WTC11 (cell line): ENCODE results near the gene LIF.

Experiments
- USF2 ChIP-seq: sonication (generic); formaldehyde crosslinking; IDR thresholded peaks from 2 replicates; pipeline ENCODE4 v1.8.1; 2023; ENCODE audit warnings: mild to moderate bottlenecking, missing genetic modification reagents, moderate library complexity
- ZNF121 ChIP-seq: sonication (generic); formaldehyde crosslinking; IDR thresholded peaks from 2 replicates; pipeline ENCODE4 v1.8.0; 2023; ENCODE audit warnings: missing genetic modification reagents
- ZNF317 ChIP-seq: sonication (generic); formaldehyde crosslinking; IDR thresholded peaks from 2 replicates; pipeline ENCODE4 v1.8.1; 2023; ENCODE audit warnings: low read depth, mild to moderate bottlenecking, moderate library complexity, missing genetic modification reagents, borderline replicate concordance
- ZNF671 ChIP-seq: fragments of 250-450 bp; sonication (Bioruptor Pico); IDR thresholded peaks from 2 replicates; pipeline ENCODE4 v1.8.0; 2021; ENCODE audit warnings: mild to moderate bottlenecking
- TF ChIP-seq, protein P1 (sequence below): fragments of 200-600 bp; IDR thresholded peaks from 2 replicates; pipeline ENCODE4 v1.8.0; 2022; ENCODE audit warnings: antibody characterized with exemption
- TF ChIP-seq, protein P2 (sequence below): sonication (generic); formaldehyde crosslinking; IDR thresholded peaks from 2 replicates; pipeline ENCODE4 v1.8.1; 2022; ENCODE audit warnings: mild to moderate bottlenecking, moderate library complexity, missing genetic modification reagents

DNA sequence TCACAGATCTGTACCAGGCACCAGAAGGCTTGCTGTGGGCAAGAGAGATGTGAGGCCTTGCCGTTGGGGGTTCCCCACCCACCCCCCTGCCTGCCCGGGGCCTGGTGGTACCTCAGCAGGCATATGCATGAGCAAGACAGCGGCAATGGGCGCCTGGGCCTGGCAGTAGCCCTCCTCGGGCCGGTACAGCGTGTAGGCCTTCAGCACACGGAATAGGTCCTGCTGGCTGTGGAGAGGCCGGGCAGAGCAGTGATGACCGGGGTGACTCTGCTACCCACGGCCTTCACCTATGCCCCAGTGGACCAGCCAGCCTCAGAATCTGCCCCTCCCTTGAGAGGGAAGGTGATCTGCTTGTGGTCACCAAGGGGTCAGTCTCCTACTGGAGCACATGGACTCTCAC, 48.3 kb upstream of the LIF start:
- no peak for TF ChIP-seq USF2 (CRISPR knock-in tag)
- no peak for TF ChIP-seq ZNF671
- no peak for TF ChIP-seq ZNF121 (CRISPR knock-in tag)
- TF ChIP-seq, protein P1, sequence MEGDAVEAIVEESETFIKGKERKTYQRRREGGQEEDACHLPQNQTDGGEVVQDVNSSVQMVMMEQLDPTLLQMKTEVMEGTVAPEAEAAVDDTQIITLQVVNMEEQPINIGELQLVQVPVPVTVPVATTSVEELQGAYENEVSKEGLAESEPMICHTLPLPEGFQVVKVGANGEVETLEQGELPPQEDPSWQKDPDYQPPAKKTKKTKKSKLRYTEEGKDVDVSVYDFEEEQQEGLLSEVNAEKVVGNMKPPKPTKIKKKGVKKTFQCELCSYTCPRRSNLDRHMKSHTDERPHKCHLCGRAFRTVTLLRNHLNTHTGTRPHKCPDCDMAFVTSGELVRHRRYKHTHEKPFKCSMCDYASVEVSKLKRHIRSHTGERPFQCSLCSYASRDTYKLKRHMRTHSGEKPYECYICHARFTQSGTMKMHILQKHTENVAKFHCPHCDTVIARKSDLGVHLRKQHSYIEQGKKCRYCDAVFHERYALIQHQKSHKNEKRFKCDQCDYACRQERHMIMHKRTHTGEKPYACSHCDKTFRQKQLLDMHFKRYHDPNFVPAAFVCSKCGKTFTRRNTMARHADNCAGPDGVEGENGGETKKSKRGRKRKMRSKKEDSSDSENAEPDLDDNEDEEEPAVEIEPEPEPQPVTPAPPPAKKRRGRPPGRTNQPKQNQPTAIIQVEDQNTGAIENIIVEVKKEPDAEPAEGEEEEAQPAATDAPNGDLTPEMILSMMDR: no peak
- TF ChIP-seq, protein P2, sequence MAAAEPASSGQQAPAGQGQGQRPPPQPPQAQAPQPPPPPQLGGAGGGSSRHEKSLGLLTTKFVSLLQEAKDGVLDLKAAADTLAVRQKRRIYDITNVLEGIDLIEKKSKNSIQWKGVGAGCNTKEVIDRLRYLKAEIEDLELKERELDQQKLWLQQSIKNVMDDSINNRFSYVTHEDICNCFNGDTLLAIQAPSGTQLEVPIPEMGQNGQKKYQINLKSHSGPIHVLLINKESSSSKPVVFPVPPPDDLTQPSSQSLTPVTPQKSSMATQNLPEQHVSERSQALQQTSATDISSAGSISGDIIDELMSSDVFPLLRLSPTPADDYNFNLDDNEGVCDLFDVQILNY (CRISPR knock-in tag): no peak
- no peak for TF ChIP-seq ZNF317
